MCF 10A (cell line): Measurements from ENCODE around the gene FERMT3. TPM values are rescaled to one million over a fixed set of nuclear protein-coding genes. Genes with fewer than 3 reads are reported as not detected.

Source experiments
- BruUV-seq: library from RNA; stranded (reverse); fragments of 400-500 nt; replicated peaks from 2 replicates; lab custom pipeline; 2021; lab: Mats Ljungman, UMichigan
- CTCF ChIA-PET: fragments of 300-600 bp; sonication (Branson Sonifier 250); formaldehyde crosslinking; extraction: SDS; loops from one replicate; lab custom pipeline; 2021; ENCODE audit warnings: antibody characterized with exemption, inconsistent platforms; lab: Yijun Ruan, JAX
- POLR2A ChIA-PET: fragments of 300-600, 350-650 bp; sonication (Branson Sonifier 250); formaldehyde crosslinking; extraction: SDS; loops from one replicate; lab custom pipeline; 2020; ENCODE audit warnings: antibody characterized with exemption, inconsistent platforms; lab: Yijun Ruan, JAX
- DNase-seq: peaks from one replicate; pipeline ENCODE4 v3.0.0-alpha.2; 2018; ENCODE audit not compliant: unreplicated experiment
- H3K27ac Mint-ChIP-seq: one replicate; pipeline ENCODE4 v1.8.0; 2022; ENCODE audit warnings: mild to moderate bottlenecking, low read depth, mixed read lengths; ENCODE audit not compliant: unreplicated experiment
- H3K27me3 Mint-ChIP-seq: one replicate; pipeline ENCODE4 v1.8.0; 2022; ENCODE audit warnings: mixed read lengths; ENCODE audit not compliant: insufficient read depth, unreplicated experiment
- H3K36me3 Mint-ChIP-seq: one replicate; pipeline ENCODE4 v1.8.0; 2022; ENCODE audit warnings: mild to moderate bottlenecking, moderate library complexity, mixed read lengths; ENCODE audit not compliant: insufficient read depth, unreplicated experiment
- H3K4me1 Mint-ChIP-seq: one replicate; pipeline ENCODE4 v1.8.0; 2022; ENCODE audit warnings: mixed read lengths; ENCODE audit not compliant: insufficient read depth, unreplicated experiment
- H3K4me3 Mint-ChIP-seq: one replicate; pipeline ENCODE4 v1.8.0; 2022; ENCODE audit warnings: mild to moderate bottlenecking, moderate library complexity, mixed read lengths; ENCODE audit not compliant: unreplicated experiment
- H3K9me3 Mint-ChIP-seq: one replicate; pipeline ENCODE4 v1.8.0; 2022; ENCODE audit warnings: mixed read lengths; ENCODE audit not compliant: unreplicated experiment
- CTCF ChIP-seq: fragments of 200-600 bp; IDR thresholded peaks from one replicate; pipeline ENCODE4 v1.8.0; 2022; ENCODE audit warnings: antibody characterized with exemption, mild to moderate bottlenecking; ENCODE audit not compliant: unreplicated experiment
- intact Hi-C: fragments of 100-400 bp; cut with micrococcal nuclease; formaldehyde crosslinking; loops from 2 replicates; pipeline ENCODE4 v1.14.1; 2022
- total RNA-seq: library from RNA; stranded (reverse); gene quantifications from 2 replicates; pipeline ENCODE4 v1.2.3, GENCODE V29; 2022

The FERMT3 gene
- total RNA-seq, 1 experiment from 2014 or later = 0.44 TPM

- intact Hi-C loops = no loop called here
- peaks cover 11% of the 10 kb centered on the region for H3K36me3 Mint-ChIP-seq
- DNase-seq = no peak
- ChIA-PET POLR2A (interaction anchor here (0.7 to 11.9 kb wide), 7 partner anchors 8 to 258 kb away, joined by 3 to 122 read pairs (median 3); partner anchors contain the start of genes COX8A, FKBP2, PLCB3 and PPP1R14B), CTCF (interaction anchor here (0.7 to 1.7 kb wide), 4 partner anchors 19 to 507 kb away, joined by 3 to 7 read pairs (median 3); partner anchors contain the start of gene PLCB3)
- H3K27me3 Mint-ChIP-seq = no peaks in the 10 kb centered on the region
- TF ChIP-seq CTCF = no peak
- H3K9me3 Mint-ChIP-seq = no peaks in the 10 kb centered on the region
- peak overlapping the region; percentile 77 for H3K4me3 Mint-ChIP-seq
- peaks cover 17% of the 10 kb centered on the region for H3K4me1 Mint-ChIP-seq
- BruUV-seq = no TSS peak
- no peak overlapping the region for H3K27ac Mint-ChIP-seq
These were observed 25.9 kb downstream of the FERMT3 start for GRCh38 chr11:64232182-64232966.

- CTCF ChIA-PET = interaction anchor here (0.6 to 1.7 kb wide), 5 partner anchors 18 to 508 kb away, joined by 3 to 7 read pairs (median 3); partner anchors contain the start of gene PLCB3
- peaks cover 17% of the 10 kb centered on the region for H3K4me1 Mint-ChIP-seq
- BruUV-seq = no TSS peak
- intact Hi-C loops = no loop called here
- peak overlapping the region; percentile 19 for H3K27ac Mint-ChIP-seq
- no peak for DNase-seq
- peak overlapping the region; percentile 77 for H3K4me3 Mint-ChIP-seq
- H3K27me3 Mint-ChIP-seq = no peaks in the 10 kb centered on the region
- POLR2A ChIA-PET = interaction anchor here (0.7 to 11.9 kb wide), 3 partner anchors 9 to 36 kb away, joined by 3 to 122 read pairs (median 5); partner anchors contain the start of genes FKBP2 and PPP1R14B
- peaks cover 17% of the 10 kb centered on the region for H3K36me3 Mint-ChIP-seq
- TF ChIP-seq CTCF = no peak
- no peaks in the 10 kb centered on the region for H3K9me3 Mint-ChIP-seq
These were observed 26.4 kb downstream of the FERMT3 start for GRCh38 chr11:64232967-64233315.

DNA sequence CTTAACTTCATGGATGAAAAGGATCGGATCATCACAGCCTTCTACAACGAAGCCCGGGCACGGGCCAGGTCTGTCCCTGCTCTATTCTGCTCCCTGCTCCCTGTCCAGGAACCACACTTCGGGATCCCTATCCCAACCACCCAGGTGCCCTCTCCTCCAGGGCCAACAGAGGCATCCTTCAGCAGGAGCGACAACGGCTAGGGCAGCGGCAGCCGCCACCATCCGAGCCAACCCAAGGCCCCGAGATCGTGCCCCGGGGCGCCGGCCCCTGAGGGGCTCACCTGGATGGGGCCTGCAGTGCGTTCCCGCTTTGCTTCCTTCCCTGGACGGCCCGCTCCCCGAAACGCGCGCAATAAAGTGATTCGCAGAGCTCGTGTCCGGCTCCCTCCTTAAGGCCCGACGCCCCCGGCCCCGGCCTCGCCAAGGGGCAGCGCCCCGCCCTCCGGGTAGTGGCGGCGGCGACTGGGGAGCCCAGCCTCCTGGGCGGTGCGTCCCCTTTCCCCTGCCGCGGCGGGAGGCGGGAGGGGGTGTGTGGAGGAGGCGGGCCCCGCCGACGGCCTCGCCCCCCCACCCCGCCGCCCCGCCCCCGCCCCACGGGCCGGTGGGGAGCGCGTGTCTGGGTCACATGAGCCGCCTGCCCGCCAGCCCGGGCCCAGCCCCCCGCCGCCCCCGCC lies 27.5 kb downstream of the FERMT3 start, which contains the start of gene VEGFB:
TSS of gene VEGFB (plus strand) at position 672 of the 674 bp plus-strand sequence. CDS start 250 bp downstream, outside the sequence.
- H3K36me3 Mint-ChIP-seq = peaks cover 25% of the 10 kb centered on the region
- peak within 1 kb of the TSS; percentile 19 for H3K27ac Mint-ChIP-seq
- POLR2A ChIA-PET = interaction anchor here (11.9 kb wide), 1 partner anchor 10 kb away, joined by 122 read pairs; the partner anchor contains the start of genes FKBP2 and PPP1R14B
- intact Hi-C loops = no loop called here
- CTCF ChIA-PET = interaction anchor here (0.8 to 1.7 kb wide), 2 partner anchors 36 to 70 kb away, joined by 3 to 7 read pairs; no protein-coding TSS in a partner anchor
- H3K27me3 Mint-ChIP-seq = no peaks in the 10 kb centered on the region
- no TSS peak for BruUV-seq
- H3K4me3 Mint-ChIP-seq = peak within 1 kb of the TSS; percentile 73
- peaks cover 17% of the 10 kb centered on the region for H3K4me1 Mint-ChIP-seq
- DNase-seq = peak; percentile 58
- no peak for TF ChIP-seq CTCF
- no peaks in the 10 kb centered on the region for H3K9me3 Mint-ChIP-seq
